ENCODE measurements around the gene BCAT1. TPM values are rescaled to one million over a fixed set of nuclear protein-coding genes. Genes with fewer than 3 reads are reported as not detected.

The BCAT1 gene
- total RNA-seq = 38.0 and 39.7 TPM in 2 replicates

- intact Hi-C loops (cut with micrococcal nuclease) = loop anchor here (1.0 kb wide), 1 partner anchor 110 kb away; no protein-coding TSS in a partner anchor
Observed at GRCh38 chr12:24948757-24949722, at the start of gene BCAT1. Gene BCAT1, minus strand, starts transcription at chr12:24949101. Its CDS starts 169 bp downstream, at chr12:24948932.

- intact Hi-C loops (cut with micrococcal nuclease) = no loop called here
Observed at GRCh38 chr12:24997970-24998582, 49.2 kb upstream of the BCAT1 start.

- intact Hi-C loops (cut with micrococcal nuclease) = no loop called here
Observed at GRCh38 chr12:24997496-24997895, 48.6 kb upstream of the BCAT1 start.

GRCh38 chr12:24996820-24997219, 47.9 kb upstream of the BCAT1 start:
- intact Hi-C loops (cut with micrococcal nuclease) = no loop called here

- intact Hi-C loops (cut with micrococcal nuclease) = no loop called here
Observed at GRCh38 chr12:24996102-24996797, 47.3 kb upstream of the BCAT1 start.

GRCh38 chr12:24993793-24994192, 44.9 kb upstream of the BCAT1 start:
- intact Hi-C loops (cut with micrococcal nuclease) = loop anchor here (5.0 kb wide), 1 partner anchor 444 kb away; no protein-coding TSS in a partner anchor

GRCh38 chr12:24991209-24992049, 42.5 kb upstream of the BCAT1 start:
- intact Hi-C loops (cut with micrococcal nuclease) = loop anchor here (1.0 to 5.0 kb wide), 5 partner anchors 61 to 446 kb away; a partner anchor contains a TSS

GRCh38 chr12:24989216-24989615, 40.3 kb upstream of the BCAT1 start:
- intact Hi-C loops (cut with micrococcal nuclease) = no loop called here

GRCh38 chr12:24982250-24982649, 33.3 kb upstream of the BCAT1 start:
- intact Hi-C loops (cut with micrococcal nuclease) = no loop called here

GRCh38 chr12:24979976-24980730, 31.3 kb upstream of the BCAT1 start:
- intact Hi-C loops (cut with micrococcal nuclease) = no loop called here

- intact Hi-C loops (cut with micrococcal nuclease) = no loop called here
Observed at GRCh38 chr12:24979329-24979728, 30.4 kb upstream of the BCAT1 start.

GRCh38 chr12:24977711-24978110, 28.8 kb upstream of the BCAT1 start:
- intact Hi-C loops (cut with micrococcal nuclease) = no loop called here

- intact Hi-C loops (cut with micrococcal nuclease) = no loop called here
Observed at GRCh38 chr12:24977060-24977459, 28.2 kb upstream of the BCAT1 start.

- intact Hi-C loops (cut with micrococcal nuclease) = no loop called here
Observed at GRCh38 chr12:24975425-24975824, 26.5 kb upstream of the BCAT1 start.

- intact Hi-C loops (cut with micrococcal nuclease) = no loop called here
Observed at GRCh38 chr12:24974216-24974615, 25.3 kb upstream of the BCAT1 start.

GRCh38 chr12:24972078-24972477, 23.2 kb upstream of the BCAT1 start:
- intact Hi-C loops (cut with micrococcal nuclease) = no loop called here

- intact Hi-C loops (cut with micrococcal nuclease) = no loop called here
Observed at GRCh38 chr12:24970177-24970576, 21.3 kb upstream of the BCAT1 start.

GRCh38 chr12:24966951-24967564, 18.2 kb upstream of the BCAT1 start:
- intact Hi-C loops (cut with micrococcal nuclease) = no loop called here

GRCh38 chr12:24964342-24964741, 15.4 kb upstream of the BCAT1 start:
- intact Hi-C loops (cut with micrococcal nuclease) = no loop called here

All from T-helper 1 cell treated with Interleukin-12 subunit alpha and Interleukin-12 subunit beta and Interleukin-4 antibody, amounts not matched to agents 30 ng/mL and 1 ng/mL, for 36 hours (primary cell).